ENCODE measurements around the gene CHPF2.

The CHPF2 gene

DNA sequence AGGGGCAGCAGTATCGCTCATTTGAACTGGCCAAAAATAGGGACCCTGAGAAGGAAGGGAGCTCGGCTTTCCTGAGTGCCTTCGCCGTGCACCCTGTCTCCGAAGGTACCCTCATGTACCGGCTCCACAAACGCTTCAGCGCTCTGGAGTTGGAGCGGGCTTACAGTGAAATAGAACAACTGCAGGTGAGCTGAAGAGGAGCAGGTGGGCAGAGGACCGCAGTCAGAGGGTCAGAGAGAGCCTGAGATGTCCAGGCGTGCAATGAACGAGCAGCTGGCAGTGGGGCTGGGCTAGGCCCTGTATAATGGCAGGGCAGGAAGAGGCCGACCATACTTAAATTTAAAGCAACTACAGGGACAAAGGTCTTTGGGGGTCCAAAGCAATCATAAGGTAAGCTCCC lies 4.1 kb downstream of the CHPF2 start:
- Histone ChIP-seq H3K36me3 (ENCODE audit: insufficient read depth, low read length) (peaks cover 57% of the 10 kb centered on the region), H3K4me2 (ENCODE audit: insufficient read depth, low read length) (no peak overlapping the region), H3K79me2 (ENCODE audit: insufficient read depth, low read length) (peaks cover 47% of the 10 kb centered on the region), H3K27ac (ENCODE audit: low read length) (no peak overlapping the region), H3K27me3 (ENCODE audit: insufficient read depth, low read length, poor library complexity) (no peaks in the 10 kb centered on the region), H4K20me1 (ENCODE audit: insufficient read depth, low read length) (peaks cover 52% of the 10 kb centered on the region), H3K9me3 (ENCODE audit: insufficient read depth, low read length, severe bottlenecking) (no peaks in the 10 kb centered on the region), H3K9ac (ENCODE audit: low read depth, low read length) (no peak overlapping the region), H3K4me1 (ENCODE audit: insufficient read depth, low read length) (peaks cover 29% of the 10 kb centered on the region), H3K4me3 (ENCODE audit: low read depth in 1 of 2, low read length in 2 of 2) (no peak overlapping the region), H2AFZ (ENCODE audit: low read depth, low read length) (no peak overlapping the region)
- DNase-seq = no peak
- TF ChIP-seq EZH2 (IDR thresholded peaks at IDR 0.05; ENCODE audit: borderline replicate concordance, low read depth, low read length, severe bottlenecking) = no peak
- TF ChIP-seq, protein P1, sequence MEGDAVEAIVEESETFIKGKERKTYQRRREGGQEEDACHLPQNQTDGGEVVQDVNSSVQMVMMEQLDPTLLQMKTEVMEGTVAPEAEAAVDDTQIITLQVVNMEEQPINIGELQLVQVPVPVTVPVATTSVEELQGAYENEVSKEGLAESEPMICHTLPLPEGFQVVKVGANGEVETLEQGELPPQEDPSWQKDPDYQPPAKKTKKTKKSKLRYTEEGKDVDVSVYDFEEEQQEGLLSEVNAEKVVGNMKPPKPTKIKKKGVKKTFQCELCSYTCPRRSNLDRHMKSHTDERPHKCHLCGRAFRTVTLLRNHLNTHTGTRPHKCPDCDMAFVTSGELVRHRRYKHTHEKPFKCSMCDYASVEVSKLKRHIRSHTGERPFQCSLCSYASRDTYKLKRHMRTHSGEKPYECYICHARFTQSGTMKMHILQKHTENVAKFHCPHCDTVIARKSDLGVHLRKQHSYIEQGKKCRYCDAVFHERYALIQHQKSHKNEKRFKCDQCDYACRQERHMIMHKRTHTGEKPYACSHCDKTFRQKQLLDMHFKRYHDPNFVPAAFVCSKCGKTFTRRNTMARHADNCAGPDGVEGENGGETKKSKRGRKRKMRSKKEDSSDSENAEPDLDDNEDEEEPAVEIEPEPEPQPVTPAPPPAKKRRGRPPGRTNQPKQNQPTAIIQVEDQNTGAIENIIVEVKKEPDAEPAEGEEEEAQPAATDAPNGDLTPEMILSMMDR (IDR thresholded peaks at IDR 0.05; ENCODE audit: borderline replicate concordance, extremely low read depth, low read length, poor library complexity, severe bottlenecking) = no peak
- ATAC-seq (ENCODE audit: insufficient read depth, low read depth) = no peak

DNA sequence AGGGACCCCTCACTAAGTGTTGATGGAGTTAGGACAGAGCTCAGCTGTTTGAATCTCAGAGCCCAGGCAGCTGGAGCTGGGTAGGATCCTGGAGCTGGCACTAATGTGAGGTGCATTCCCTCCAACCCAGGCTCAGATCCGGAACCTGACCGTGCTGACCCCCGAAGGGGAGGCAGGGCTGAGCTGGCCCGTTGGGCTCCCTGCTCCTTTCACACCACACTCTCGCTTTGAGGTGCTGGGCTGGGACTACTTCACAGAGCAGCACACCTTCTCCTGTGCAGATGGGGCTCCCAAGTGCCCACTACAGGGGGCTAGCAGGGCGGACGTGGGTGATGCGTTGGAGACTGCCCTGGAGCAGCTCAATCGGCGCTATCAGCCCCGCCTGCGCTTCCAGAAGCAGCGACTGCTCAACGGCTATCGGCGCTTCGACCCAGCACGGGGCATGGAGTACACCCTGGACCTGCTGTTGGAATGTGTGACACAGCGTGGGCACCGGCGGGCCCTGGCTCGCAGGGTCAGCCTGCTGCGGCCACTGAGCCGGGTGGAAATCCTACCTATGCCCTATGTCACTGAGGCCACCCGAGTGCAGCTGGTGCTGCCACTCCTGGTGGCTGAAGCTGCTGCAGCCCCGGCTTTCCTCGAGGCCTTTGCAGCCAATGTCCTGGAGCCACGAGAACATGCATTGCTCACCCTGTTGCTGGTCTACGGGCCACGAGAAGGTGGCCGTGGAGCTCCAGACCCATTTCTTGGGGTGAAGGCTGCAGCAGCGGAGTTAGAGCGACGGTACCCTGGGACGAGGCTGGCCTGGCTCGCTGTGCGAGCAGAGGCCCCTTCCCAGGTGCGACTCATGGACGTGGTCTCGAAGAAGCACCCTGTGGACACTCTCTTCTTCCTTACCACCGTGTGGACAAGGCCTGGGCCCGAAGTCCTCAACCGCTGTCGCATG lies 5.2 kb downstream of the CHPF2 start:
- H3K9me3 ChIP-seq (ENCODE audit: insufficient read depth, low read length, severe bottlenecking) = no peaks in the 10 kb centered on the region
- H3K4me3 ChIP-seq (ENCODE audit: low read depth in 1 of 2, low read length in 2 of 2) = no peak overlapping the region
- peaks cover 52% of the 10 kb centered on the region for H4K20me1 ChIP-seq (ENCODE audit: insufficient read depth, low read length)
- no peak overlapping the region for H2AFZ ChIP-seq (ENCODE audit: low read depth, low read length)
- peaks cover 46% of the 10 kb centered on the region for H3K79me2 ChIP-seq (ENCODE audit: insufficient read depth, low read length)
- peaks cover 57% of the 10 kb centered on the region for H3K36me3 ChIP-seq (ENCODE audit: insufficient read depth, low read length)
- no peak overlapping the region for H3K9ac ChIP-seq (ENCODE audit: low read depth, low read length)
- no peak overlapping the region for H3K4me2 ChIP-seq (ENCODE audit: insufficient read depth, low read length)
- ATAC-seq (ENCODE audit: insufficient read depth, low read depth) (no peak), DNase-seq (no peak)
- H3K27ac ChIP-seq (ENCODE audit: low read length) = no peak overlapping the region
- H3K4me1 ChIP-seq (ENCODE audit: insufficient read depth, low read length) = peaks cover 29% of the 10 kb centered on the region
- TF ChIP-seq, protein P1 (IDR thresholded peaks at IDR 0.05; ENCODE audit: borderline replicate concordance, extremely low read depth, low read length, poor library complexity, severe bottlenecking) = no peak
- H3K27me3 ChIP-seq (ENCODE audit: insufficient read depth, low read length, poor library complexity) = no peaks in the 10 kb centered on the region

DNA sequence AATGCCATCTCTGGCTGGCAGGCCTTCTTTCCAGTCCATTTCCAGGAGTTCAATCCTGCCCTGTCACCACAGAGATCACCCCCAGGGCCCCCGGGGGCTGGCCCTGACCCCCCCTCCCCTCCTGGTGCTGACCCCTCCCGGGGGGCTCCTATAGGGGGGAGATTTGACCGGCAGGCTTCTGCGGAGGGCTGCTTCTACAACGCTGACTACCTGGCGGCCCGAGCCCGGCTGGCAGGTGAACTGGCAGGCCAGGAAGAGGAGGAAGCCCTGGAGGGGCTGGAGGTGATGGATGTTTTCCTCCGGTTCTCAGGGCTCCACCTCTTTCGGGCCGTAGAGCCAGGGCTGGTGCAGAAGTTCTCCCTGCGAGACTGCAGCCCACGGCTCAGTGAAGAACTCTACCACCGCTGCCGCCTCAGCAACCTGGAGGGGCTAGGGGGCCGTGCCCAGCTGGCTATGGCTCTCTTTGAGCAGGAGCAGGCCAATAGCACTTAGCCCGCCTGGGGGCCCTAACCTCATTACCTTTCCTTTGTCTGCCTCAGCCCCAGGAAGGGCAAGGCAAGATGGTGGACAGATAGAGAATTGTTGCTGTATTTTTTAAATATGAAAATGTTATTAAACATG lies 6.0 kb downstream of the CHPF2 start:
- peaks cover 35% of the 10 kb centered on the region for H3K4me1 ChIP-seq (ENCODE audit: insufficient read depth, low read length)
- peaks cover 50% of the 10 kb centered on the region for H4K20me1 ChIP-seq (ENCODE audit: insufficient read depth, low read length)
- no peak overlapping the region for H3K9ac ChIP-seq (ENCODE audit: low read depth, low read length)
- DNase-seq (no peak), ATAC-seq (ENCODE audit: insufficient read depth, low read depth) (no peak)
- H3K79me2 ChIP-seq (ENCODE audit: insufficient read depth, low read length) = peaks cover 38% of the 10 kb centered on the region
- no peak overlapping the region for H3K4me3 ChIP-seq (ENCODE audit: low read depth in 1 of 2, low read length in 2 of 2)
- no peak overlapping the region for H3K27ac ChIP-seq (ENCODE audit: low read length)
- H3K36me3 ChIP-seq (ENCODE audit: insufficient read depth, low read length) = peaks cover 57% of the 10 kb centered on the region
- TF ChIP-seq, protein P1 (IDR thresholded peaks at IDR 0.05; ENCODE audit: borderline replicate concordance, extremely low read depth, low read length, poor library complexity, severe bottlenecking) = no peak
- no peak for TF ChIP-seq EZH2 (IDR thresholded peaks at IDR 0.05; ENCODE audit: borderline replicate concordance, low read depth, low read length, severe bottlenecking)
- H3K27me3 ChIP-seq (ENCODE audit: insufficient read depth, low read length, poor library complexity) = no peaks in the 10 kb centered on the region
- H3K4me2 ChIP-seq (ENCODE audit: insufficient read depth, low read length) = no peak overlapping the region
- no peaks in the 10 kb centered on the region for H3K9me3 ChIP-seq (ENCODE audit: insufficient read depth, low read length, severe bottlenecking)
- no peak overlapping the region for H2AFZ ChIP-seq (ENCODE audit: low read depth, low read length)

All from DND-41 (cell line).